Measurements from ENCODE around the gene CKAP2L. TPM values are rescaled to one million over a fixed set of nuclear protein-coding genes. Genes with fewer than 3 reads are reported as not detected.

CKAP2L gene
- total RNA-seq, 2 experiments from 2014 or later, result 38.4 to 46.7 TPM

GRCh38 chr2:112791019-112791418 is 26.6 kb upstream of the CKAP2L start:
- no peak for ATAC-seq
- Mint-ChIP-seq H3K4me3 (no peak overlapping the region), H3K27ac (no peak overlapping the region), H3K4me1 (peaks cover 14% of the 10 kb centered on the region), H3K36me3 (ENCODE audit: low read depth) (no peaks in the 10 kb centered on the region), H3K9me3 (ENCODE audit: low read depth) (no peaks in the 10 kb centered on the region), H3K27me3 (peaks cover 2% of the 10 kb centered on the region)
- no peak for DNase-seq
- ChIA-PET CTCF (no interaction called here), POLR2A (no interaction called here)
- intact Hi-C loops (cut with DNase I, micrococcal nuclease), result no loop called here

- Mint-ChIP-seq H3K36me3 (ENCODE audit: low read depth) (no peaks in the 10 kb centered on the region), H3K27me3 (peaks cover 2% of the 10 kb centered on the region), H3K4me3 (no peak overlapping the region), H3K27ac (no peak overlapping the region), H3K9me3 (ENCODE audit: low read depth) (no peaks in the 10 kb centered on the region), H3K4me1 (peaks cover 14% of the 10 kb centered on the region)
- intact Hi-C loops (cut with DNase I, micrococcal nuclease), result no loop called here
- ATAC-seq, result no peak
- DNase-seq, result no peak
- POLR2A ChIA-PET, result no interaction called here
- CTCF ChIA-PET, result interaction anchor here (1.7 kb wide), 2 partner anchors 44 to 95 kb away, joined by 4 read pairs; no protein-coding TSS in a partner anchor
Measured at GRCh38 chr2:112790305-112790704, 25.9 kb upstream of the CKAP2L start.

DNA sequence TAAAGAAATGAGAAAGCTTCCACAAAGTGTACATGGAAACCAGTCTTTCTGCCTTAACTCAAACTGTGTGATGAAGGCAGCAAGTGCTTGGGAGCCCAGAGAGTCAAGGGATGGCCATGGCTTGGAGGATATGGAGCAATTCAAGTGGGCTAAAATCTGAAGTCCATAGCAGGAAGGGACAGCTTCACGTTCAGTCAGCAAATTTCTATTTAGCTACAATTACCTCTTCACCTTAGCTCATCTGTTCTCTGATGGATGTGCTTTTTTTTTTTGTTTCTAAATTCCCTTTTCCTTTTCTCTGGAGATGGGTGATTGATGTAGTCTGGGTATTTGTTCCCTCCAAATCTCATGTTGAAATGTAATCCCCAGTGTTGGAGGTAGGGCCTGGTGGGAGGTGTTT is 24.8 kb upstream of the CKAP2L start:
- no peak overlapping the region for H3K27ac Mint-ChIP-seq
- H3K4me3 Mint-ChIP-seq, result no peak overlapping the region
- peaks cover 6% of the 10 kb centered on the region for H3K27me3 Mint-ChIP-seq
- ATAC-seq (no peak), DNase-seq (no peak)
- no peaks in the 10 kb centered on the region for H3K9me3 Mint-ChIP-seq (ENCODE audit: low read depth)
- intact Hi-C loops (cut with DNase I, micrococcal nuclease), result no loop called here
- no peaks in the 10 kb centered on the region for H3K36me3 Mint-ChIP-seq (ENCODE audit: low read depth)
- peaks cover 15% of the 10 kb centered on the region for H3K4me1 Mint-ChIP-seq
- ChIA-PET POLR2A (no interaction called here), CTCF (interaction anchor here (0.6 to 1.7 kb wide), 4 partner anchors 9 to 96 kb away, joined by 3 to 4 read pairs (median 4); no protein-coding TSS in a partner anchor)

GRCh38 chr2:112788653-112789052 is 24.2 kb upstream of the CKAP2L start:
- DNase-seq, result no peak
- Mint-ChIP-seq H3K27ac (no peak overlapping the region), H3K9me3 (ENCODE audit: low read depth) (no peaks in the 10 kb centered on the region), H3K27me3 (peaks cover 6% of the 10 kb centered on the region), H3K4me1 (peaks cover 12% of the 10 kb centered on the region), H3K4me3 (no peak overlapping the region), H3K36me3 (ENCODE audit: low read depth) (no peaks in the 10 kb centered on the region)
- ChIA-PET POLR2A (no interaction called here), CTCF (interaction anchor here (0.6 to 1.7 kb wide), 3 partner anchors 8 to 46 kb away, joined by 3 to 4 read pairs (median 4); no protein-coding TSS in a partner anchor)
- intact Hi-C loops (cut with DNase I, micrococcal nuclease), result no loop called here
- no peak for ATAC-seq

- Mint-ChIP-seq H3K4me3 (no peak overlapping the region), H3K27me3 (peaks cover 8% of the 10 kb centered on the region), H3K27ac (no peak overlapping the region), H3K36me3 (ENCODE audit: low read depth) (no peaks in the 10 kb centered on the region), H3K4me1 (peaks cover 4% of the 10 kb centered on the region), H3K9me3 (ENCODE audit: low read depth) (no peaks in the 10 kb centered on the region)
- DNase-seq, result no peak
- POLR2A ChIA-PET, result no interaction called here
- ATAC-seq, result no peak
- intact Hi-C loops (cut with DNase I, micrococcal nuclease), result no loop called here
- CTCF ChIA-PET, result interaction anchor here (0.6 to 1.0 kb wide), 2 partner anchors 8 to 111 kb away, joined by 3 read pairs; no protein-coding TSS in a partner anchor
Measured at GRCh38 chr2:112787729-112788393, 23.5 kb upstream of the CKAP2L start.

- intact Hi-C loops (cut with DNase I, micrococcal nuclease), result no loop called here
- ChIA-PET CTCF (interaction anchor here (1.0 kb wide), 1 partner anchor 9 kb away, joined by 3 read pairs; no protein-coding TSS in a partner anchor), POLR2A (no interaction called here)
- Mint-ChIP-seq H3K4me3 (no peak overlapping the region), H3K27ac (no peak overlapping the region), H3K27me3 (peaks cover 8% of the 10 kb centered on the region), H3K4me1 (peaks cover 3% of the 10 kb centered on the region), H3K36me3 (ENCODE audit: low read depth) (no peaks in the 10 kb centered on the region), H3K9me3 (ENCODE audit: low read depth) (no peaks in the 10 kb centered on the region)
- DNase-seq, result no peak
- ATAC-seq, result no peak
Measured at GRCh38 chr2:112787294-112787693, 22.9 kb upstream of the CKAP2L start.

DNA sequence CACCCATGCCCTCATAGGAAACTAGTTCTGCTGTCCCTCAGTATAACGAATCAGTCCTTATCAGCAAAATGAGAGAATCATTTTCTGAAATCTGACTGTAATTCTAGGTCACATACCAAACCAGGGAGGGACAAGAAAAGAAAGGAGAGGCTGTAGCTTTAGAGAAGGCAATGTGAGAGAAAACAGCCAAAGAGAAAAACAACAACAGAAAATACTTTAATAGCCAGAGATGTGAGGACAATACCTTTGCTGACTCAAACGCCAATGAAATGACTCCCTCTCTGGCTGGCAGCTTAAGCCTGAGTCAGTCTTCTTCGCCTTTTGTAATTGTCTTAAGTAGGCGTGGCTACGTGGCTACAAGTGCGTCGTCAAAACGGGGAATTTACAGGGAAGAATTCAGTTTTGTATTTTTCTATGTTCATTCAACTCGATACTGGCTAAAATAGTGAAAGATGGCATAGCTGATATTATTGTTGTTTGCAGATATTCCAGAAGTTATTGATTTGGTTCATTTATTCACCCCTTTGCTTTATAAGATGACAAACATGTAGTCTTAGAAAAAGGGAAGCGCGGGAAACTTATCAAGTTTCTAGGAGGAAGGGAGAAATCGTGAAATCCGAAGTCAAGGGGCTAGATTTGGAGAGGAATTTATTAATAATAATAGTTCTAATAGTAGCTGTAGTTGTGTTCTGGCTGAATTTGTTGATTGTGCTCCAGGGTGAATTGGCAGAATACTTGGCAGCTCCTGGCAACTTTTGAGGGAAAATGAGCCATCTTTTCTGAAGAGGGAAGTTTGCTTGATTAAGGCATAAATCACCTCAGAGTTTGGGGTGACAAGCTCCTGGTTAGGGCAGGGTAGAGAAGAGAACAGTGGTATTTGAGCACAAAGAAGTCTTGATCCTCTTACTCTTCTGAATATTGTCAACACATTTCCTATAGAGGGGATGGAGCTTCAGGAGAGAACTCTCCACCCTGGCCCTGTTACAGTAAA is 20.1 kb upstream of the CKAP2L start, which contains the start of gene IL1A:
Gene IL1A (minus strand): TSS at position 295 of the 991 bp plus-strand sequence. CDS start 723 bp downstream, outside the sequence.
- ChIA-PET POLR2A (interaction anchor here (0.7 kb wide), 1 partner anchor 19 kb away, joined by 3 read pairs; no protein-coding TSS in a partner anchor), CTCF (interaction anchor here (0.7 to 3.3 kb wide), 7 partner anchors 11 to 157 kb away, joined by 3 to 11 read pairs (median 3); no protein-coding TSS in a partner anchor)
- H3K27me3 Mint-ChIP-seq, result peaks cover 8% of the 10 kb centered on the region
- intact Hi-C loops (cut with DNase I, micrococcal nuclease), result no loop called here
- H3K4me1 Mint-ChIP-seq, result peaks cover 3% of the 10 kb centered on the region
- peak within 1 kb of the TSS; percentile 22 for H3K4me3 Mint-ChIP-seq
- H3K36me3 Mint-ChIP-seq (ENCODE audit: low read depth), result no peaks in the 10 kb centered on the region
- ATAC-seq (peak; percentile 71), DNase-seq (peak; percentile 28)
- H3K27ac Mint-ChIP-seq, result no peak within 1 kb of the TSS
- H3K9me3 Mint-ChIP-seq (ENCODE audit: low read depth), result no peaks in the 10 kb centered on the region

- ATAC-seq, result no peak
- Mint-ChIP-seq H3K4me1 (peaks cover 3% of the 10 kb centered on the region), H3K9me3 (ENCODE audit: low read depth) (no peaks in the 10 kb centered on the region), H3K36me3 (ENCODE audit: low read depth) (no peaks in the 10 kb centered on the region), H3K27me3 (peaks cover 13% of the 10 kb centered on the region), H3K4me3 (peak overlapping the region; percentile 22), H3K27ac (no peak overlapping the region)
- ChIA-PET CTCF (interaction anchor here (0.5 to 1.1 kb wide), 5 partner anchors 9 to 930 kb away, joined by 3 to 5 read pairs (median 3); partner anchors contain the start of gene IL1B), POLR2A (no interaction called here)
- intact Hi-C loops (cut with DNase I, micrococcal nuclease), result no loop called here
- DNase-seq, result no peak
Measured at GRCh38 chr2:112783187-112783714, 18.8 kb upstream of the CKAP2L start.

DNA sequence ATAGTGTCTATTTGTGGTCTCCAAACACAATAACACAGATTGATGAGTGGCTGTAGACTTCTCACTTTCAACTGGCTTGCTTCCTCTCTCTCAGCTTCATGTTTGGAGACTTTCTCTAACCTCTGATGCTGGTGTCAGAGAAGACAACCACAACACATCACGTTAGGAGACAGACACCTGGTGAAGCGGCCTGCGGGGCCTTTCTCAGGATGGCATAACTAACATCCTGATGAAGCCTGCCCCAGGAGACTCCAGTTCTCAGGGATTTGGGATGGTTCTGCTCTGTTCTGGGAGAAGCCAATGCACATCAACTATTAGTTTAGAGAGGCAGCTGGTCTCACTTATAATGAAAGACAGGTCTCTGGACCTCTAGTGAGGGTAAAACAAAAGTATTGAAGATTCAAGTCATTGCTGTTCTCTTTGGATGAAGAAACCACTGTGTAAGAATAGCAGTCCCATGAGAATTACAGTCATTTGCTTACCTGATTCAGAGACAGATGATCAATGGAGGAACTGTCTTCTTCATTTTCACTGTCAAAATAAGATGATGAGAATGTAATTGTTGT is 17.9 kb upstream of the CKAP2L start:
- intact Hi-C loops (cut with DNase I, micrococcal nuclease), result no loop called here
- ATAC-seq, result peak; percentile 39
- CTCF ChIA-PET, result interaction anchor here (3.7 kb wide), 1 partner anchor 33 kb away, joined by 17 read pairs; no protein-coding TSS in a partner anchor
- DNase-seq, result no peak
- POLR2A ChIA-PET, result no interaction called here
- no peak overlapping the region for H3K4me3 Mint-ChIP-seq
- H3K27ac Mint-ChIP-seq, result no peak overlapping the region
- H3K4me1 Mint-ChIP-seq, result peaks cover 6% of the 10 kb centered on the region
- no peaks in the 10 kb centered on the region for H3K36me3 Mint-ChIP-seq (ENCODE audit: low read depth)
- H3K9me3 Mint-ChIP-seq (ENCODE audit: low read depth), result no peaks in the 10 kb centered on the region
- H3K27me3 Mint-ChIP-seq, result peaks cover 19% of the 10 kb centered on the region

- H3K9me3 Mint-ChIP-seq (ENCODE audit: low read depth), result no peaks in the 10 kb centered on the region
- H3K4me1 Mint-ChIP-seq, result peaks cover 14% of the 10 kb centered on the region
- peaks cover 23% of the 10 kb centered on the region for H3K27me3 Mint-ChIP-seq
- DNase-seq (no peak), ATAC-seq (no peak)
- intact Hi-C loops (cut with DNase I, micrococcal nuclease), result no loop called here
- ChIA-PET POLR2A (no interaction called here), CTCF (interaction anchor here (1.0 to 3.7 kb wide), 2 partner anchors 9 to 30 kb away, joined by 3 to 17 read pairs; no protein-coding TSS in a partner anchor)
- H3K36me3 Mint-ChIP-seq (ENCODE audit: low read depth), result no peaks in the 10 kb centered on the region
- H3K27ac Mint-ChIP-seq, result no peak overlapping the region
- H3K4me3 Mint-ChIP-seq, result no peak overlapping the region
Measured at GRCh38 chr2:112779598-112779997, 15.2 kb upstream of the CKAP2L start.

DNA sequence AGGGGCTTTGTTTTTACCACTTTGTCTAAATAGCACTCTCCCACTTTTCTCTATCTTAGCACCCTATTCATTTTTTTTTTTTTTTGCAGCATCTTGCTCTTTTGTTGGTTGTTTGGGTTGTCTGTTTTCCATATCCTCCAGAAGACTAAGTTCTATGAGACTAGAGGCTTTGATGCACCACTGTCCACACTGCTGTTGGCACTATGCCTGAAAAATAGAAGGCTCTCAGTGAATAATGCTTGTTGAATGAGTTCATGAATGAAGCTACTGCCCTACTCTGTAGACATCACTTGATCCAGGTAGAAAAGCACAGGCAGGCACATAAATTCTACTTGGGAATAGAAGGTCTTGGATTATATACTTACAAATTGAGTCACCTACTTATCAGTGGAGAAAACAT is 12.6 kb upstream of the CKAP2L start:
- H3K27me3 Mint-ChIP-seq, result peaks cover 18% of the 10 kb centered on the region
- H3K27ac Mint-ChIP-seq, result peak overlapping the region; percentile 7
- ATAC-seq (no peak), DNase-seq (no peak)
- no peak overlapping the region for H3K4me3 Mint-ChIP-seq
- H3K36me3 Mint-ChIP-seq (ENCODE audit: low read depth), result no peaks in the 10 kb centered on the region
- ChIA-PET CTCF (interaction anchor here (0.9 kb wide), 1 partner anchor 85 kb away, joined by 3 read pairs; no protein-coding TSS in a partner anchor), POLR2A (no interaction called here)
- peaks cover 12% of the 10 kb centered on the region for H3K4me1 Mint-ChIP-seq
- no peaks in the 10 kb centered on the region for H3K9me3 Mint-ChIP-seq (ENCODE audit: low read depth)
- intact Hi-C loops (cut with DNase I, micrococcal nuclease), result no loop called here

All from activated CD4-positive, alpha-beta T cell treated with anti-CD3 and anti-CD28 coated beads for 36 hours (primary cell).